A549 (cell line): ENCODE results near the gene BMERB1. TPM values are rescaled to one million over a fixed set of nuclear protein-coding genes. Genes with fewer than 3 reads are reported as not detected.

Experiments
- ATAC-seq, 2 experiments: fragments of 200-7000 bp in 1 of 2; fragments of >200 bp in 1 of 2; cut with Nextera tagmentation in 1 of 2; cut with Tn5 transposase in 1 of 2; 3 replicates each; pipeline versions ENCODE4 v1.8.0 to v1.9.1; 2018 to 2020; ENCODE audit warnings: mild to moderate bottlenecking in 1 of 2, moderate library complexity in 1 of 2
- CTCF ChIA-PET: fragments of 300-600 bp; sonication (Branson Sonifier 250); formaldehyde crosslinking; extraction: SDS; loops from one replicate; lab custom pipeline; 2021; ENCODE audit warnings: antibody characterized with exemption, inconsistent platforms; lab: Yijun Ruan, JAX
- POLR2A ChIA-PET: fragments of 350-600 bp; formaldehyde crosslinking; extraction: SDS; loops from one replicate; lab custom pipeline; 2021; ENCODE audit warnings: antibody characterized with exemption, inconsistent platforms; lab: Yijun Ruan, JAX
- DNase-seq, 2 experiments: peaks; one replicate each; pipeline versions ENCODE4 v3.0.0 to v3.0.0-alpha.2; 2011 to 2016; ENCODE audit warnings: low read depth in 1 of 2, low spot score in 1 of 2
- FAIRE-seq: peaks from 2 replicates; lab custom pipeline; 2011; peaks lifted over from hg19 to GRCh38; lab: Jason Lieb, UNC
- H3K27ac ChIP-seq, 2 experiments: fragments of >200 bp; sonication (Bioruptor Twin); formaldehyde crosslinking; 3 replicates each; pipeline ENCODE4 v1.5.1; 2016 to 2017
- H3K4me1 ChIP-seq: fragments of >200 bp; sonication (Bioruptor Twin); formaldehyde crosslinking; 3 replicates; pipeline ENCODE4 v1.6.1; 2016
- H3K4me2 ChIP-seq: fragments of >200 bp; sonication (Bioruptor Twin); formaldehyde crosslinking; 3 replicates; pipeline ENCODE4 v1.6.1; 2016
- H3K4me3 ChIP-seq: fragments of >200 bp; sonication (Bioruptor Twin); formaldehyde crosslinking; 3 replicates; pipeline ENCODE4 v1.5.1; 2016
- H3K9me3 ChIP-seq: fragments of >200 bp; sonication (Bioruptor Twin); formaldehyde crosslinking; 3 replicates; pipeline ENCODE4 v1.6.1; 2016
- CBX8 ChIP-seq: fragments of 200-600 bp; sonication (generic); IDR thresholded peaks from 2 replicates; pipeline ENCODE4 v1.6.1; 2016
- CHD4 ChIP-seq: fragments of 200-600 bp; sonication (generic); IDR thresholded peaks from 2 replicates; pipeline ENCODE4 v1.6.1; 2016; ENCODE audit warnings: antibody characterized with exemption, mild to moderate bottlenecking, borderline replicate concordance
- EHMT2 ChIP-seq: fragments of 200-600 bp; sonication (generic); IDR thresholded peaks from 2 replicates; pipeline ENCODE4 v1.6.1; 2016; ENCODE audit warnings: antibody characterized with exemption, low read depth, mild to moderate bottlenecking, moderate library complexity
- ESRRA ChIP-seq: fragments of 150-350 bp; IDR thresholded peaks from 2 replicates; pipeline ENCODE4 v1.6.1; 2014; ENCODE audit warnings: mild to moderate bottlenecking, low read length, borderline replicate concordance
- FOSL2 ChIP-seq, 2 experiments: fragments of 450-650 bp in 1 of 2; fragments of >200 bp in 1 of 2; sonication (Bioruptor Twin) in 1 of 2; formaldehyde crosslinking; IDR thresholded peaks; 2 replicates each; pipeline versions ENCODE4 v1.5.0 to v1.6.1; 2016 to 2020; ENCODE audit warnings: mild to moderate bottlenecking in 1 of 2, moderate library complexity in 1 of 2
- FOXS1 ChIP-seq: fragments of 250-450 bp; sonication (Bioruptor Pico); IDR thresholded peaks from 2 replicates; pipeline ENCODE4 v1.5.0; 2020; ENCODE audit warnings: mild to moderate bottlenecking, moderate library complexity
- GATA3 ChIP-seq: IDR thresholded peaks from 2 replicates; pipeline ENCODE4 v1.6.1; 2012; ENCODE audit warnings: borderline replicate concordance
- JUN ChIP-seq, 2 experiments: fragments of >200 bp; sonication (Bioruptor Twin); formaldehyde crosslinking; IDR thresholded peaks; 2 replicates in 1 of 2; 3 replicates in 1 of 2; pipeline ENCODE4 v1.6.1; 2016 to 2017
- KDM1A ChIP-seq: fragments of 200-600 bp; sonication (generic); IDR thresholded peaks from 2 replicates; pipeline ENCODE4 v1.6.1; 2016; ENCODE audit warnings: low read depth, mild to moderate bottlenecking
- MAZ ChIP-seq: fragments of 150-350 bp; IDR thresholded peaks from 2 replicates; pipeline ENCODE4 v1.6.1; 2014; ENCODE audit warnings: antibody characterized with exemption, low read depth, low read length, borderline replicate concordance
- MYC ChIP-seq: IDR thresholded peaks from 2 replicates; pipeline ENCODE4 v1.6.1; 2012; ENCODE audit warnings: mild to moderate bottlenecking, inconsistent platforms, low read length, improper control_type of control experiment, borderline replicate concordance
- NFE2L2 ChIP-seq: fragments of 150-350 bp; conservative IDR thresholded peaks from 2 replicates; pipeline ENCODE4 v1.6.1; 2014; ENCODE audit warnings: low read length
- PHF8 ChIP-seq: fragments of 200-600 bp; sonication (generic); IDR thresholded peaks from 2 replicates; pipeline ENCODE4 v1.6.1; 2016; ENCODE audit warnings: low read depth, mild to moderate bottlenecking, antibody characterized with exemption, moderate library complexity, borderline replicate concordance
- POLR2A ChIP-seq: IDR thresholded peaks from 2 replicates; pipeline ENCODE4 v1.6.1; 2012; ENCODE audit warnings: mild to moderate bottlenecking, low read length
- POLR2AphosphoS2 ChIP-seq: conservative IDR thresholded peaks from 2 replicates; pipeline ENCODE4 v1.6.1; 2012; ENCODE audit warnings: low read length, improper control_type of control experiment, inconsistent platforms
- RAD21 ChIP-seq, 2 experiments: fragments of >200 bp in 1 of 2; sonication (Bioruptor Twin) in 1 of 2; formaldehyde crosslinking in 1 of 2; IDR thresholded peaks in 1 of 2; conservative IDR thresholded peaks in 1 of 2; 2 replicates in 1 of 2; 3 replicates in 1 of 2; pipeline ENCODE4 v1.6.1; 2012 to 2018; ENCODE audit warnings: inconsistent platforms in 1 of 2
- RNF2 ChIP-seq: fragments of 200-600 bp; sonication (generic); IDR thresholded peaks from 2 replicates; pipeline ENCODE4 v1.6.1; 2016; ENCODE audit warnings: low read depth, mild to moderate bottlenecking, antibody characterized with exemption, moderate library complexity, borderline replicate concordance
- SMC3 ChIP-seq: fragments of >200 bp; sonication (Bioruptor Twin); formaldehyde crosslinking; IDR thresholded peaks from 3 replicates; pipeline ENCODE4 v1.6.1; 2018; ENCODE audit warnings: inconsistent platforms
- ZFP36 ChIP-seq: fragments of 450-650 bp; IDR thresholded peaks from 2 replicates; pipeline ENCODE4 v1.6.1; 2014; ENCODE audit warnings: borderline replicate concordance; ENCODE audit not compliant: partially characterized antibody
- WGBS: methylation state at CpG from one replicate; pipeline ENCODE4 v1.1.6; 2017; ENCODE audit errors: missing lambda C conversion rate; 5-methylcytosine and 5-hydroxymethylcytosine counted together
- polyA plus RNA-seq, 4 experiments: library from polyadenylated mRNA; depleted of rRNA in 3 of 4; stranded (reverse); fragments of >200 nt; fragmentation: RNase III in 1 of 4; extraction: RNeasy Plus Mini Kit Qiagen cat#74134 plus additional on column Dnase treatment in 1 of 4; gene quantifications; 2 replicates in 3 of 4; 3 replicates in 1 of 4; pipeline ENCODE4 v1.2.3, GENCODE V29; 2011 to 2017
- TF ChIP-seq, protein P1 (sequence below): fragments of 200-600 bp; sonication (generic); IDR thresholded peaks from 2 replicates; pipeline ENCODE4 v1.6.1; 2016; ENCODE audit warnings: antibody characterized with exemption, mild to moderate bottlenecking, moderate library complexity
- TF ChIP-seq, protein P2 (sequence below): fragments of 450-650 bp; IDR thresholded peaks from 2 replicates; pipeline ENCODE4 v1.6.1; 2014; ENCODE audit warnings: antibody characterized with exemption

The BMERB1 gene
- polyA plus RNA-seq, 2 of the 4 experiments (the other 2 are of a cell fraction) = 44.7 to 48.9 TPM

DNA sequence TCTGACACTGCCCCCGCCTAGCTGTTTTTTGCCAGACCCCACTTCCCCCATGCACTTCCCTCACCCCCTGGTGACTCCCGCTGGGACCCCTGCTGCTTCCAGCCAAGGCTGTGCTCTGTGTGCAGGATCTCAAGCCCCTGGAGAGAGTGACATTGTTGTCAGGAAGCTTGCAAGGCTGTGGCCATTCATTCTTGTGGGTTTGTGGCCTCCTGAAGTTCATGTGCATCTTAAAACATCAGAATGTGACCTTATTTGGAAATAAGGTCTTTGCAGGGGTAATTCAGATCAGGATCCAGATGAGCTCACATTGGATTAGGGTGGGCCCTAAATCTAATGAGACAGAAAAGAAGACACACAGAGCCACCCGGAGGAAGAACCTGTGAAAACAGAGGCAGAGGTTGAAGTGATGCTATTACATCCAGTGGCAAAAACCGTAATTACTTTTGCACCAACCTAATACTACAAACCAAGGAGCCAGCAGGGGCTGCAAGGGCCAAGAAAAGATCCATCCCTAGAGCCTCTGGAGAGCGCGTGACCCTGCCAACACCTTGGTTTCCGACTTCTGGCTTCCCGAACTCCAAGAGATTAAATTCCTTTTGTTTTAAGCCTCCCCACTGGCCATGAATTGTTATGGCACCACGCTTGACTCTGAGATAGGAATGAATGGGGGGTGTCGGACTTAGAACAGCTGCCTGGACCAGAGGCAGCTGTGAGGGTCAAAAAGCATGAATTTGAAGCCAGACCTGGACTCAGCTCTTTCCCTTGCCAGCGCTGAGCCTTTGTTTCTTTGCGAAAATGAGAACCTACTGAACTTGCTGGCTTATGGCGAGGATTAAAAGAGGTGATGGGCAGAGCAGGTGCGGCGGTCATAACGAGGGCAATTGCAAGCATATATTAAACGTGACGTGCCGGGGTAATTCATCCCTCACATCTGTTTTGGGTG lies 75.5 kb downstream of the BMERB1 start:
- POLR2A ChIA-PET = no interaction called here
- 83% methylated on average over 19 of the region's 19 CpGs for WGBS
- Histone ChIP-seq H3K4me3 (no peak overlapping the region), H3K4me1 (peaks cover 32% of the 10 kb centered on the region), H3K9me3 (no peaks in the 10 kb centered on the region), H3K4me2 (no peak overlapping the region), H3K27ac (peak overlapping the region in 1 of 2 experiments; percentile 51; a peak in 2 of 6 replicates)
- no peak for FAIRE-seq
- no peak for TF ChIP-seq ZFP36
- peak; percentile 31; the same call in 2 of the 3 replicates for TF ChIP-seq SMC3
- TF ChIP-seq RAD21 (conservative IDR thresholded peaks at IDR 0.05 in 1 of 2, IDR thresholded peaks at IDR 0.05 in 1 of 2) = peak; percentile 37 to 47
- DNase-seq = peak in 1 of 2 experiments; percentile 43
- CTCF ChIA-PET = interaction anchor here (1.0 to 1.1 kb wide), 2 partner anchors 19 to 27 kb away, joined by 3 read pairs; no protein-coding TSS in a partner anchor
- ATAC-seq = peak; percentile 48 to 53; a peak in 4 of 6 replicates

DNA sequence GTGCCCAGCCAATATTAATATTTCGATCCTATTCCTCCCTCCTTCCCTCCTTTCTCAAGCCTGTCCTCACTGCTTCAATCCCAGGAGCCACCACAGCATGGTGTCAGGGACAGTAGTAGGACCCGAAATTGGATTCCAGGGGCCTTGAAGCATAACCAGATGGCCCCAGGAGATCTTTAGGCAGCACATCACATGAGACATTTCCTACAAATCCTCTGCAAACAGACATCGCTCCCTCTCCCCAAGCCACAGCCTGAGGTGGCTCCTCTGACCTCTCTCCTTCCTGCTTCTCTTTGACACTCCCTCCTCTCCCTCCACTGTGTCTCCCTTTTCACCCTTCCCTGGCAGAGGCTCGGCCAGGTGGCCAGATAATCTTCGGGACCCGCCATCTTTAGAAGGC lies 76.6 kb downstream of the BMERB1 start:
- ATAC-seq (no peak), FAIRE-seq (no peak), DNase-seq (no peak)
- peak overlapping the region; percentile 20 to 23; a peak in 3 of 6 replicates for H3K27ac ChIP-seq
- 62% methylated on average over 6 of the region's 6 CpGs for WGBS
- H3K4me3 ChIP-seq = no peak overlapping the region
- no peak for TF ChIP-seq ESRRA
- no peak for TF ChIP-seq POLR2AphosphoS2
- no peak for TF ChIP-seq NFE2L2
- TF ChIP-seq CHD4 = no peak
- TF ChIP-seq RNF2 = no peak
- TF ChIP-seq, all 56 proteins: peak for 0
- Histone ChIP-seq H3K9me3 (no peaks in the 10 kb centered on the region), H3K4me1 (peaks cover 32% of the 10 kb centered on the region), H3K4me2 (no peak overlapping the region)
- ChIA-PET CTCF (interaction anchor here (1.0 kb wide), 1 partner anchor 18 kb away, joined by 3 read pairs; no protein-coding TSS in a partner anchor), POLR2A (no interaction called here)

DNA sequence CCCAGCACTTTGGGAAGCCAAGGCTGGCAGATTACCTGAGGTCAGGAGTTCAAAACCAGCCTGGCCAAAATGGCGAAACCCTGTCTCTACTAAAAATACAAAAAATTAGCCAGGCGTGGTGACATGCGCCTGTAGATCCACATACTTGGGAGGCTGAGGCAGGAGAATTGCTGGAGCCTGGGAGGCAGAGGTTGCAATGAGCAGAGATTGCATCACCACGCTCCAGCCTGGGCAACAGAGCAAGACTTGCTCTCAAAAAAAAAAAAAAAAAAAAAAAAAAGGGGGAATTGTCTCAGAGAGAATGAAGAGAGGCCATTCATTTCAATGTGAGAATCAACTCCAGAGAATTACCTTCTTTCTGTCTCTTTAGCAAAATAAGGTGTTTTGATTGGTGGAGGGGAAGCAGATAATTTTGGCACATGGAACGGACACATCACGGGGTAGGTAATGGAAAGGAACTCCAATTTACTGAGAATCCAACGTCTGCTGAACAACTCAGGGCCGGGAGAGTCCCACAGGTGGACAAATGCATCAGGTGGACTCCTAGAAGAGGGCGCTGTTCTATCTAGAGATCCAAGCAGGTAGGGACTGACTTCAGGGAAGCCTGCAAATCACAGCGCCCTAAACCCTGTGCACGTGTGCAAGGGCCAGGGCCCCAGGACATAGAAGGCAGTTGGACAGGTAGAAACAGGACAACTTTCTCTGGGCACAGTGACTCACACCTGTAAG lies 77.5 kb downstream of the BMERB1 start:
- WGBS = 92% methylated on average over 11 of the region's 11 CpGs
- no peak for FAIRE-seq
- ChIA-PET POLR2A (no interaction called here), CTCF (no interaction called here)
- Histone ChIP-seq H3K4me2 (no peak overlapping the region), H3K4me1 (peaks cover 26% of the 10 kb centered on the region), H3K4me3 (no peak overlapping the region), H3K27ac (no peak overlapping the region; a peak in 1 of 6 replicates), H3K9me3 (no peaks in the 10 kb centered on the region)
- TF ChIP-seq CBX8 = no peak
- TF ChIP-seq FOSL2 (IDR thresholded peaks at IDR 0.05) = no peak
- no peak for TF ChIP-seq FOSL2 (CRISPR knock-in tag; IDR thresholded peaks at IDR 0.05)
- no peak for TF ChIP-seq POLR2A
- TF ChIP-seq PHF8 = no peak
- TF ChIP-seq, protein P1, sequence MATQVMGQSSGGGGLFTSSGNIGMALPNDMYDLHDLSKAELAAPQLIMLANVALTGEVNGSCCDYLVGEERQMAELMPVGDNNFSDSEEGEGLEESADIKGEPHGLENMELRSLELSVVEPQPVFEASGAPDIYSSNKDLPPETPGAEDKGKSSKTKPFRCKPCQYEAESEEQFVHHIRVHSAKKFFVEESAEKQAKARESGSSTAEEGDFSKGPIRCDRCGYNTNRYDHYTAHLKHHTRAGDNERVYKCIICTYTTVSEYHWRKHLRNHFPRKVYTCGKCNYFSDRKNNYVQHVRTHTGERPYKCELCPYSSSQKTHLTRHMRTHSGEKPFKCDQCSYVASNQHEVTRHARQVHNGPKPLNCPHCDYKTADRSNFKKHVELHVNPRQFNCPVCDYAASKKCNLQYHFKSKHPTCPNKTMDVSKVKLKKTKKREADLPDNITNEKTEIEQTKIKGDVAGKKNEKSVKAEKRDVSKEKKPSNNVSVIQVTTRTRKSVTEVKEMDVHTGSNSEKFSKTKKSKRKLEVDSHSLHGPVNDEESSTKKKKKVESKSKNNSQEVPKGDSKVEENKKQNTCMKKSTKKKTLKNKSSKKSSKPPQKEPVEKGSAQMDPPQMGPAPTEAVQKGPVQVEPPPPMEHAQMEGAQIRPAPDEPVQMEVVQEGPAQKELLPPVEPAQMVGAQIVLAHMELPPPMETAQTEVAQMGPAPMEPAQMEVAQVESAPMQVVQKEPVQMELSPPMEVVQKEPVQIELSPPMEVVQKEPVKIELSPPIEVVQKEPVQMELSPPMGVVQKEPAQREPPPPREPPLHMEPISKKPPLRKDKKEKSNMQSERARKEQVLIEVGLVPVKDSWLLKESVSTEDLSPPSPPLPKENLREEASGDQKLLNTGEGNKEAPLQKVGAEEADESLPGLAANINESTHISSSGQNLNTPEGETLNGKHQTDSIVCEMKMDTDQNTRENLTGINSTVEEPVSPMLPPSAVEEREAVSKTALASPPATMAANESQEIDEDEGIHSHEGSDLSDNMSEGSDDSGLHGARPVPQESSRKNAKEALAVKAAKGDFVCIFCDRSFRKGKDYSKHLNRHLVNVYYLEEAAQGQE = no peak
- TF ChIP-seq ESRRA = no peak
- no peak for TF ChIP-seq MAZ
- TF ChIP-seq MYC = no peak
- no peak for TF ChIP-seq KDM1A
- TF ChIP-seq RAD21 (conservative IDR thresholded peaks at IDR 0.05 in 1 of 2, IDR thresholded peaks at IDR 0.05 in 1 of 2) = no peak
- no peak for TF ChIP-seq JUN (IDR thresholded peaks at IDR 0.05)
- no peak for TF ChIP-seq GATA3
- TF ChIP-seq, protein P2, sequence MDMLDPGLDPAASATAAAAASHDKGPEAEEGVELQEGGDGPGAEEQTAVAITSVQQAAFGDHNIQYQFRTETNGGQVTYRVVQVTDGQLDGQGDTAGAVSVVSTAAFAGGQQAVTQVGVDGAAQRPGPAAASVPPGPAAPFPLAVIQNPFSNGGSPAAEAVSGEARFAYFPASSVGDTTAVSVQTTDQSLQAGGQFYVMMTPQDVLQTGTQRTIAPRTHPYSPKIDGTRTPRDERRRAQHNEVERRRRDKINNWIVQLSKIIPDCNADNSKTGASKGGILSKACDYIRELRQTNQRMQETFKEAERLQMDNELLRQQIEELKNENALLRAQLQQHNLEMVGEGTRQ = no peak
- no peak for TF ChIP-seq EHMT2
- TF ChIP-seq FOXS1 (CRISPR knock-in tag) = no peak
- no peak for ATAC-seq
- DNase-seq = no peak
